AG10803 (cell line): ENCODE data around the gene SIVA1.

Experiments used
- DNase-seq: peaks from one replicate; pipeline ENCODE4 v3.0.0; 2010; ENCODE audit warnings: low read depth
- H3K4me3 ChIP-seq: 2 replicates; pipeline ENCODE4 v1.5.1; 2011; ENCODE audit warnings: mild to moderate bottlenecking, low read length, control low read depth
- TF ChIP-seq, protein P1 (sequence below): conservative IDR thresholded peaks from 2 replicates; pipeline ENCODE4 v1.5.1; 2011; ENCODE audit warnings: mild to moderate bottlenecking, low read length, control low read depth, inconsistent platforms

SIVA1 gene

DNA sequence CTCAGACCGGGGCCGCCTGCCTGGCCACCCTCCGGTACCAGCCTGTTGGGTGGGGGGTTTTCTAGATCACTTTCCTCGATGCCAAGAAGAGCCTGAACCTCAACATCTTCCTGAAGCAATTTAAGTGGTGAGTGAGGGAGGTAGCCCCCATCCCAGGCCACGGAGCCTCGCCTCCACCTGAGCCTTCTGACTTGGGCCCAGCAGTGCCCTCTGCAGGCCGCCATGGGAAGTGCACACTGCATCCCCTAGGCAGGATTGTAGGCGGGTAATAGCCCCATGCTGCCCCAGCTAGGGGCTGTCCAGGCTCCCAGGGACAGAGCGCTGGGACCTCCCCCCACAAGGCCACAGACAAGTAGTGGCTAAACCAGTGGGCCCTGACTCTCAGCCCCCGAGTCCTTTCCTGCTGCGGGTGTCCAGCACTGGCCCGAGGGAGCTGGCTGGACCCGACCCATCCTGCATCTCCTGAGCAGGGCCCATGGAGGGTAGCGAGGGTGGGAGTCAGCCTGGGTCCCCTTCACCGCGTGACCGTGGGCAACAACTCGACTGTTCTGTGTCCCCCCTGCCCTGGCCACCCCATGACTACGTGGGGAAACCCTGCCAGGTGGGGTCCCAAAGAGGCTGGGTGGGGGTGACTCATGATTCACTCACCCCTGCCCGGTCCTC lies 44.2 kb upstream of the SIVA1 start:
- no peak overlapping the region for H3K4me3 ChIP-seq
- TF ChIP-seq, protein P1, sequence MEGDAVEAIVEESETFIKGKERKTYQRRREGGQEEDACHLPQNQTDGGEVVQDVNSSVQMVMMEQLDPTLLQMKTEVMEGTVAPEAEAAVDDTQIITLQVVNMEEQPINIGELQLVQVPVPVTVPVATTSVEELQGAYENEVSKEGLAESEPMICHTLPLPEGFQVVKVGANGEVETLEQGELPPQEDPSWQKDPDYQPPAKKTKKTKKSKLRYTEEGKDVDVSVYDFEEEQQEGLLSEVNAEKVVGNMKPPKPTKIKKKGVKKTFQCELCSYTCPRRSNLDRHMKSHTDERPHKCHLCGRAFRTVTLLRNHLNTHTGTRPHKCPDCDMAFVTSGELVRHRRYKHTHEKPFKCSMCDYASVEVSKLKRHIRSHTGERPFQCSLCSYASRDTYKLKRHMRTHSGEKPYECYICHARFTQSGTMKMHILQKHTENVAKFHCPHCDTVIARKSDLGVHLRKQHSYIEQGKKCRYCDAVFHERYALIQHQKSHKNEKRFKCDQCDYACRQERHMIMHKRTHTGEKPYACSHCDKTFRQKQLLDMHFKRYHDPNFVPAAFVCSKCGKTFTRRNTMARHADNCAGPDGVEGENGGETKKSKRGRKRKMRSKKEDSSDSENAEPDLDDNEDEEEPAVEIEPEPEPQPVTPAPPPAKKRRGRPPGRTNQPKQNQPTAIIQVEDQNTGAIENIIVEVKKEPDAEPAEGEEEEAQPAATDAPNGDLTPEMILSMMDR = peak; percentile 93
- DNase-seq = peak; percentile 41

DNA sequence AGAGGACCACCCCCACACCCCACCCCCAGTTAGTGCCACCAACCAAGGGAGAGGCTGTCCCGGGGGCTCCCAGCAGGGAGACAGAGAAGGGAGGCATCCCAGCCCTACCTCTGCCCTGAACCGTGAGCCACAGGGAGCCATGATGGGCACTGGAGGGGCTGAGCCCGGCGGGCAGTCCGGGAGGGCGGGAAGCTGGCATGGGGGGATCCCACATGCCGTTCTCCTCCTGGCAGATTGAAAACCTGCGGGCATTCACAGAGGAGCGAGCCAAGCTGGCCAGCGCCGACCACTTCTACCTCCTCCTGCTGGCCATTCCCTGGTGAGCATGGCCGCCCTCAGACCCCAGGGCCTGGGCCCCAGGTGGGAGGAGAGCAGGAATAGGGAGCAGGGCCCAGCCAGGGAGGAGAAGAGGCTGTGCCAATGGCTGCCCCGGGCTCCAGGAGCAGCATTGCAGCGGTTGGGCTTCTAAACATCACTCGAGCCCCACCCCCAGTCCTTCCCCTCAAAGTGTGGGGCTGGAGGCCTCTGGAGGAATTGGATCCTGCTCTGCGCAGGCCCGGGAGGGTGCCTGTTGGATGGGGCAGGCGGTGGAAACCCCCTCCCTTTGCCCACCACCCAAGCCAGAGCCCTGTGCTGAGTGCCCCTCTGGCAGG lies 43.4 kb upstream of the SIVA1 start:
- TF ChIP-seq, protein P1 = no peak
- no peak for DNase-seq

DNA sequence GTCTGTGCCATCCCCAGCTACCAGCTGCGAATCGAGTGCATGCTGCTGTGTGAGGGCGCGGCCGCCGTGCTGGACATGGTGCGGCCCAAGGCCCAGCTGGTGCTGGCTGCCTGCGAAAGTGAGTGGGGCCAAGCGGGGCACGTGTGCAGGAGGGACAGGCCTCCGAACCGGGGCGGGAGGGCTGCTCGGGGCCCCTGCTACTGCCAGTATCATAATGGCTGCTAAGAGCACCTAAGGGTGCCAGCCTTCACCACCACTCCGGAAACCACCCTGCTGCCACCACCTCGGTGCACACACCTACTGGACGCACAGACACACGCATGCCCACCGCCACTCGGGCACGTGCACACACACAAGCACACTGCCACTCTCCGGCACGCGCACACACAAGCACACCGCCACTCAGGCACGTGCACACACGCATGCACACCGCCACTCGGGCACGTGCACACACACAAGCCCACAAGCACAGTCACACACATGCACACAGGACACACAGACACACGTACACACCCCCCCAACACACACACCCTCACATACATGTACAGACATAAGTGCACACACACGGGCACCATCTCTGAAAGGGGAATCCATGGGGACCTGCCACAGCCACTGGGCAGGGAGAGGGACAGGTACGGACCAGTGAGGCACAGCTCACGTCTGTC lies 42.7 kb upstream of the SIVA1 start:
- TF ChIP-seq, protein P1 = no peak
- no peak for DNase-seq
- H3K4me3 ChIP-seq = no peak overlapping the region

More for the DNA sequence above, 43.4 kb upstream of the SIVA1 start:
- H3K4me3 ChIP-seq = no peak overlapping the region

DNA sequence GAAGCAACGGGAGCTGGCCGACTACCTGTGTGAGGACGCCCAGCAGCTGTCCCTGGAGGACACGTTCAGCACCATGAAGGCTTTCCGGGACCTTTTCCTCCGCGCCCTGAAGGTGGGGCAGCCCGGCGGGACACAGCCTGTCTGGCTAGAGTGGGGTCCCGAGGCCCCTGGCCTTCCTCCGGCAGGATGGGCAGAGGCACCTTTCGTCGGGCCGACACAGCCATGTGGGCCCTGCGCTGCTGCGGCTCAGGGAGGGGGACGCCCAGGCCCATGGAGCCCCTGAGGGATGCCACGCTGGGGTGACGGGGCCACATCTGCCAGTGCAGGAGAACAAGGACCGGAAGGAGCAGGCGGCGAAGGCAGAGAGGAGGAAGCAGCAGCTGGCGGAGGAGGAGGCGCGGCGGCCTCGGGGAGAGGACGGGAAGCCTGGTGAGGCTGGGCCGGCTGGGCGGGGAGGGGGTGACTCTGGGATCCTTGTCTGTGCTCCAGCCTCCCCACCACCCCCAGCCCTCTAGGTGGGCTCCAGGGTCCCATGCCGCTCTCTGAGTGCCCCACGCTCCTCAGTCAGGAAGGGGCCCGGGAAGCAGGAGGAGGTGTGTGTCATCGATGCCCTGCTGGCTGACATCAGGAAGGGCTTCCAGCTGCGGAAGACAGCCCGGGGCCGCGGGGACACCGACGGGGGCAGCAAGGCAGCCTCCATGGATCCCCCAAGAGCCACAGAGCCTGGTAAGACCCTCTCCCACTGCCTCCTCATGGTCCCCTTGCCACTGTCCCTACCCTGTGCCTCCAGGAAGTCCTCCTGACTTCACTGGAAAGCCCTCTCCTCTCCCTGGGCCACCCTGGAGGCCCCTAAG lies 39.8 kb upstream of the SIVA1 start:
- TF ChIP-seq, protein P1 = no peak
- no peak overlapping the region for H3K4me3 ChIP-seq
- no peak for DNase-seq

GRCh38 chr14:104714066-104714465 lies 38.9 kb upstream of the SIVA1 start:
- H3K4me3 ChIP-seq = no peak overlapping the region
- TF ChIP-seq, protein P1 = no peak
- DNase-seq = no peak

- H3K4me3 ChIP-seq = no peak overlapping the region
- DNase-seq = no peak
- TF ChIP-seq, protein P1 = no peak
Measured at GRCh38 chr14:104714681-104715080, 38.3 kb upstream of the SIVA1 start.
